Natural killer cell (primary cell): ENCODE data around the gene BCOR. TPM values are rescaled to one million over a fixed set of nuclear protein-coding genes. Genes with fewer than 3 reads are reported as not detected.

Source experiments
- ATAC-seq, 3 donors: fragments of 150-1000 bp in 2 of 3; fragments of 200-7000 bp in 1 of 3; cut with Tn5 transposase; 1 replicate in 1 of 3; 2 replicates in 2 of 3; pipeline ENCODE4 v1.10.0; 2021; ENCODE audit warnings: mild to moderate bottlenecking in 2 of 3, moderate library complexity in 2 of 3
- DNase-seq, 2 donors: peaks; one replicate each; pipeline versions ENCODE4 v3.0.0 to v3.0.0-alpha.2; 2013 to 2021; ENCODE audit warnings: mixed read lengths in 1 of 2
- H3K27ac ChIP-seq: one replicate; pipeline ENCODE4 v1.5.1; 2013; ENCODE audit warnings: mild to moderate bottlenecking, low read length
- H3K27me3 ChIP-seq: one replicate; pipeline ENCODE4 v1.6.1; 2013; ENCODE audit warnings: low read length; ENCODE audit not compliant: control insufficient read depth, insufficient read depth
- H3K36me3 ChIP-seq: one replicate; pipeline ENCODE4 v1.6.1; 2013; ENCODE audit warnings: low read length; ENCODE audit not compliant: control insufficient read depth, insufficient read depth
- H3K4me1 ChIP-seq: one replicate; pipeline ENCODE4 v1.6.1; 2013; ENCODE audit warnings: low read length; ENCODE audit not compliant: control insufficient read depth, insufficient read depth
- H3K4me3 ChIP-seq: one replicate; pipeline ENCODE4 v1.5.1; 2013; ENCODE audit warnings: low read length
- H3K9me3 ChIP-seq: one replicate; pipeline ENCODE4 v1.6.1; 2013; ENCODE audit warnings: low read length; ENCODE audit not compliant: control insufficient read depth, insufficient read depth
- H3K27ac Mint-ChIP-seq, 2 donors: one replicate each; pipeline ENCODE4 v1.8.0; 2022; ENCODE audit warnings: mild to moderate bottlenecking in 2 of 2, mixed read lengths in 2 of 2, moderate library complexity in 1 of 2
- H3K27me3 Mint-ChIP-seq, 2 donors: one replicate each; pipeline ENCODE4 v1.8.0; 2022; ENCODE audit warnings: low read depth in 2 of 2, mixed read lengths in 2 of 2
- H3K36me3 Mint-ChIP-seq: one replicate; pipeline ENCODE4 v1.8.0; 2022; ENCODE audit warnings: mixed read lengths
- H3K4me1 Mint-ChIP-seq, 2 donors: one replicate each; pipeline ENCODE4 v1.8.0; 2022; ENCODE audit warnings: mixed read lengths in 2 of 2
- H3K4me3 Mint-ChIP-seq: one replicate; pipeline ENCODE4 v1.8.0; 2022; ENCODE audit warnings: mild to moderate bottlenecking, moderate library complexity, mixed read lengths
- H3K9me3 Mint-ChIP-seq, 2 donors: one replicate each; pipeline ENCODE4 v1.8.0; 2022; ENCODE audit warnings: mixed read lengths in 2 of 2
- CTCF ChIP-seq: fragments of 200-600 bp; IDR thresholded peaks from one replicate; pipeline ENCODE4 v1.8.0; 2022; ENCODE audit warnings: antibody characterized with exemption
- WGBS: methylation state at CpG from one replicate; pipeline ENCODE4 v1.1.7; 2013; ENCODE audit warnings: missing lambda C conversion rate; ENCODE audit not compliant: insufficient coverage; 5-methylcytosine and 5-hydroxymethylcytosine counted together
- intact Hi-C: fragments of 100-400 bp; cut with micrococcal nuclease; formaldehyde crosslinking; loops from one replicate; pipeline ENCODE4 v1.14.2; 2022
- total RNA-seq, 4 donors: library from RNA; stranded (reverse); fragments of 120-200 nt in 1 of 4; gene quantifications; one replicate each; pipeline versions ENCODE4 v1.2.3 to v1.2.4, GENCODE V29; 2013 to 2022

BCOR gene
- total RNA-seq, 3 donors from 2014 or later (not counting 1 experiment from before 2014, with no cell fraction given): 20.0 to 35.2 (median 29.2) TPM

GRCh38 chrX:40094900-40095582 is 2.7 kb downstream of the BCOR start:
- H3K9me3 ChIP-seq: no peaks in the 10 kb centered on the region
- Mint-ChIP-seq H3K36me3 (no peaks in the 10 kb centered on the region), H3K9me3 (no peaks in the 10 kb centered on the region), H3K4me1 (peaks cover 43 to 46% of the 10 kb centered on the region in 2 donors), H3K27me3 (peaks cover 0 to 19% of the 10 kb centered on the region in 2 donors), H3K4me3 (peak overlapping the region; percentile 91), H3K27ac (peak overlapping the region; percentile 81 to 85)
- no peak for DNase-seq
- ATAC-seq: no peak
- peak overlapping the region; percentile 20 for H3K27ac ChIP-seq
- intact Hi-C loops: loop anchor here (5.0 kb wide), 4 partner anchors 57 to 238 kb away; no protein-coding TSS in a partner anchor
- H3K27me3 ChIP-seq: no peaks in the 10 kb centered on the region
- WGBS: 0% methylated on average over 32 of the region's 33 CpGs
- H3K4me3 ChIP-seq: peak overlapping the region; percentile 58
- no peak for TF ChIP-seq CTCF
- peaks cover 40% of the 10 kb centered on the region for H3K4me1 ChIP-seq
- no peaks in the 10 kb centered on the region for H3K36me3 ChIP-seq

- peaks cover 41 to 45% of the 10 kb centered on the region in 2 donors for H3K4me1 Mint-ChIP-seq
- no peaks in the 10 kb centered on the region for H3K9me3 ChIP-seq
- peak overlapping the region; percentile 91 for H3K4me3 Mint-ChIP-seq
- H3K9me3 Mint-ChIP-seq: no peaks in the 10 kb centered on the region
- H3K4me3 ChIP-seq: peak overlapping the region; percentile 58
- no peak for TF ChIP-seq CTCF
- H3K36me3 Mint-ChIP-seq: no peaks in the 10 kb centered on the region
- intact Hi-C loops: no loop called here
- H3K36me3 ChIP-seq: no peaks in the 10 kb centered on the region
- H3K4me1 ChIP-seq: peaks cover 41% of the 10 kb centered on the region
- DNase-seq: peak in 1 of 2 donors; percentile 64
- no peaks in the 10 kb centered on the region for H3K27me3 ChIP-seq
- peak overlapping the region; percentile 81 to 85 for H3K27ac Mint-ChIP-seq
- 3% methylated on average over 73 of the region's 76 CpGs for WGBS
- no peak overlapping the region for H3K27ac ChIP-seq
- no peak for ATAC-seq
- peaks cover 0 to 24% of the 10 kb centered on the region in 2 donors for H3K27me3 Mint-ChIP-seq
These were observed 3.5 kb downstream of the BCOR start for GRCh38 chrX:40094041-40094899.

- Histone ChIP-seq H3K27ac (no peak overlapping the region), H3K36me3 (no peaks in the 10 kb centered on the region), H3K4me3 (no peak overlapping the region), H3K9me3 (no peaks in the 10 kb centered on the region), H3K4me1 (peaks cover 42% of the 10 kb centered on the region), H3K27me3 (no peaks in the 10 kb centered on the region)
- no peak for ATAC-seq
- no peak for DNase-seq
- no peaks in the 10 kb centered on the region for H3K36me3 Mint-ChIP-seq
- intact Hi-C loops: no loop called here
- 78% methylated on average over 10 of the region's 10 CpGs for WGBS
- no peak for TF ChIP-seq CTCF
- H3K9me3 Mint-ChIP-seq: no peaks in the 10 kb centered on the region
- H3K27ac Mint-ChIP-seq: no peak overlapping the region
- peak overlapping the region; percentile 91 for H3K4me3 Mint-ChIP-seq
- peaks cover 0 to 30% of the 10 kb centered on the region in 2 donors for H3K27me3 Mint-ChIP-seq
- peaks cover 48 to 50% of the 10 kb centered on the region in 2 donors for H3K4me1 Mint-ChIP-seq
These were observed 4.2 kb downstream of the BCOR start for GRCh38 chrX:40093586-40093985.
